OCI-M2 (cell line): ENCODE measurements around the gene SLC8A1.

Source experiments
- DNase-seq: peaks from one replicate; lab custom pipeline; 2025; ENCODE audit not compliant: unreplicated experiment; lab: John Stamatoyannopoulos, UW

The SLC8A1 gene

GRCh38 chr2:40357667-40358066 lies 94.2 kb downstream of the SLC8A1 start:
- DNase-seq: no peak

GRCh38 chr2:40355451-40355850 lies 96.4 kb downstream of the SLC8A1 start:
- DNase-seq: no peak

- no peak for DNase-seq
Measured at GRCh38 chr2:40353231-40353630, 98.7 kb downstream of the SLC8A1 start.

GRCh38 chr2:40352703-40353099 lies 99.2 kb downstream of the SLC8A1 start:
- DNase-seq: no peak

GRCh38 chr2:40352041-40352702 lies 99.7 kb downstream of the SLC8A1 start:
- no peak for DNase-seq

GRCh38 chr2:40348665-40349064 lies 103.2 kb downstream of the SLC8A1 start:
- DNase-seq: no peak

- no peak for DNase-seq
Measured at GRCh38 chr2:40348038-40348437, 103.9 kb downstream of the SLC8A1 start.

GRCh38 chr2:40346535-40347354 lies 105.1 kb downstream of the SLC8A1 start:
- no peak for DNase-seq

- no peak for DNase-seq
Measured at GRCh38 chr2:40344364-40344763, 107.5 kb downstream of the SLC8A1 start.

- DNase-seq: no peak
Measured at GRCh38 chr2:40343902-40344301, 108.0 kb downstream of the SLC8A1 start.

GRCh38 chr2:40341198-40341597 lies 110.7 kb downstream of the SLC8A1 start:
- no peak for DNase-seq

- DNase-seq: no peak
Measured at GRCh38 chr2:40339026-40339425, 112.9 kb downstream of the SLC8A1 start.

- no peak for DNase-seq
Measured at GRCh38 chr2:40332191-40332826, 119.6 kb downstream of the SLC8A1 start.

- no peak for DNase-seq
Measured at GRCh38 chr2:40330096-40330495, 121.8 kb downstream of the SLC8A1 start.

GRCh38 chr2:40329739-40330030 lies 122.2 kb downstream of the SLC8A1 start:
- DNase-seq: no peak

GRCh38 chr2:40325116-40325515 lies 126.8 kb downstream of the SLC8A1 start:
- no peak for DNase-seq

- no peak for DNase-seq
Measured at GRCh38 chr2:40324656-40325055, 127.2 kb downstream of the SLC8A1 start.

GRCh38 chr2:40321822-40322221 lies 130.1 kb downstream of the SLC8A1 start:
- no peak for DNase-seq

GRCh38 chr2:40321016-40321623 lies 130.8 kb downstream of the SLC8A1 start:
- DNase-seq: no peak

- no peak for DNase-seq
Measured at GRCh38 chr2:40318921-40319320, 133.0 kb downstream of the SLC8A1 start.

GRCh38 chr2:40317761-40318160 lies 134.1 kb downstream of the SLC8A1 start:
- DNase-seq: no peak

GRCh38 chr2:40317046-40317445 lies 134.8 kb downstream of the SLC8A1 start:
- no peak for DNase-seq
